GM18505 (cell line): ENCODE results near the gene SLC2A5.

Source experiments
- ATAC-seq: cut with Tn5 transposase; IDR thresholded peaks from one replicate; pipeline ENCODE4 v1.9.1; 2021; ENCODE audit not compliant: unreplicated experiment
- POLR2A ChIP-seq: IDR thresholded peaks from 4 replicates; pipeline ENCODE4 v1.6.1; 2011; ENCODE audit warnings: borderline replicate concordance; ENCODE audit not compliant: insufficient read depth, insufficient read length; ENCODE audit errors: extremely low read depth

Gene SLC2A5, protein sequence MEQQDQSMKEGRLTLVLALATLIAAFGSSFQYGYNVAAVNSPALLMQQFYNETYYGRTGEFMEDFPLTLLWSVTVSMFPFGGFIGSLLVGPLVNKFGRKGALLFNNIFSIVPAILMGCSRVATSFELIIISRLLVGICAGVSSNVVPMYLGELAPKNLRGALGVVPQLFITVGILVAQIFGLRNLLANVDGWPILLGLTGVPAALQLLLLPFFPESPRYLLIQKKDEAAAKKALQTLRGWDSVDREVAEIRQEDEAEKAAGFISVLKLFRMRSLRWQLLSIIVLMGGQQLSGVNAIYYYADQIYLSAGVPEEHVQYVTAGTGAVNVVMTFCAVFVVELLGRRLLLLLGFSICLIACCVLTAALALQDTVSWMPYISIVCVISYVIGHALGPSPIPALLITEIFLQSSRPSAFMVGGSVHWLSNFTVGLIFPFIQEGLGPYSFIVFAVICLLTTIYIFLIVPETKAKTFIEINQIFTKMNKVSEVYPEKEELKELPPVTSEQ

DNA sequence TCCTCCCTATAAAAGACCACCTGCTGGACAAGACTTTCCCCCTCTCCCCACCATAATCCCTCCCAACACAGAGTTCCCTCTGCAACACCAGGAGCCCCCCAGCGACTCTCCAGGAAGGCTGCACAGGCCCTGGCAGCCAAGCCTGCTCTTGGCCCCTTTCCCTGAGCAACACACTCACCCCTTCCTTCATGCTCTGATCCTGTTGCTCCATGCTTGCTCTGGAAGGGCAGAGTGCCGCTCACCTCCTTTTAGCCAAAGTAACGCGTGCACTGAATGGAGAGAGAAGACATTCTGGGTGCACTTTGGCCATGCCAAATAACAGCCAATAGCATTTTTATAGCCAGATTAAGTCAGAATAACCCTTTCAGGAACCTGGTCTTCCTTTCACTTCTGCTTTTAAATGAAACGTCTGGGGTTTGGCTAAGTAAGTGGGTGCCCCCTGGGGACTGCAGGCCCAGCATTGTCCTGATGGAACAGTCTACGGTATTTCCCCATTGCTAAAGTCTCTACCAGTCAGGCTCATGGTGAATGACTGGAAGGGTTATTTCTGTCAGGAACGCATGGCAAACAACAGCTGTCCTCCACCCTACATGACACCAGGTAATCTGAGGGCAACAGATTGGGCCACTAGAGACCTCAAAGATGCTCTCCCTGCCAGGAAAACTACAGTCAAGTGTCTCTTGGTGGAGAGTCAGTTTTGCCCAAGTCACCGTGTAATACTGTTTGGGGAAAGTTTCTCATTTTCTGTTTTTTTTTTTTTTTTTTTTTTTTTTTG is at the start of gene SLC2A5:
Gene SLC2A5, minus strand, starts transcription at position 310 of the 775 bp plus-strand sequence. Its CDS starts 99 bp downstream, at position 211.
- TF ChIP-seq POLR2A: peak; percentile 69
- ATAC-seq: peak; percentile 81

DNA sequence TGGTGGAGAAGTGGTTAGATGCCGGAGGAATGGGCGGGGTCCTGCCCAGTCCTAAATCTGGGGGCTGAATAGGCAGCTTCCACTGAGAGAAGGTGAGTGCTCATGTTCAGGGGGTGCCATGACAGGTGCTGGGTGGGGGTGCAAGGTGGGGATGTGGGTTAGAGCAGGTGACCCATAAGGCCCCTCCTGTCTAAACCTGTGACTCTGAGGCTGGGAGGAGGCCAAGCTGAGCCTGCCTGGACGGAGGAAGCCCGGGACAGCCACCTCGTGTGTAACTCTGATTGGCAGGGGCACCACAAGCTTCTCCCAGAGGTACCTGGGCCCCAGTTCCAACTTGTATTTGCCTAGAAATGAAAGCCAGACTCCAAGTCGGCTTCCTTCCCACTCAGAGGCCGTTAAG is 48.8 kb upstream of the SLC2A5 start:
- no peak for ATAC-seq
- TF ChIP-seq POLR2A: no peak

DNA sequence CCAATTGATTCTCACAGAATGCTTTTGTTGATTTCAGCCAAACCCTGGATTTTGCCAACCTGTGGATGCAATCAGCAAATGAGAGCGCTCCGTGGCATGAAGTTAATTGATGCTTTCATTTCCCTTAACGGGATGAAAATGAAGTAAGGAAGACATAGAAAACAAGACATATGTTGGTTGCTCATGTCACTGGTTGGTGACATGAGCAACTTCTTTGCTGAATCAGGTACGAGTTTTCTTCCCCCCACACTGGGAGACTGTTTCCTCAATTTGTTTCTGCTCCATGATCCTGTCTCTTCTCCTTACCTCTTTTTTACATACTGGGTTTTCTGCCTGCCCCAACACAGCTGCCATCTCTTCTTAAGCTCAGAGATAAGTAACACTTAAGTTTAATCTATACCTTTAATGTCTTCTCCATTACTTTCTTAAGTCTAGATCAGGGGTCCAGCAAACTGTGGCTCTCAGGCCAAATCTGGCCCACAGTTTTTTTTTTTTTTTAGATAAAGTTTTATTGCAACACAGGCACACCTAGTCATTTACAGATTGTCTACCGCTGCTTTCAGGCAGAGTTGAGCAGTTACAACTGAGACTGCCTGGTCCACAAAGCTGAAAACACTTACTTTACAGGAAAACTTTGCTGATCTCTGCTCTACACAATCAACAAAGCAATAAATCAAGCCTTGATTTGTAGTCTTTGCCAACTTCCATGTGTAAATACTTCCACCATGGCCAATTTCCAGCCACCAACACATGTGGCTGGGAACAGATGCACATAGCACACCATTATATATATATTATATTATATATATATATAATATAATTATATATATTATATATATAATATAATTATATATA is 46.1 kb upstream of the SLC2A5 start:
- no peak for TF ChIP-seq POLR2A
- no peak for ATAC-seq

DNA sequence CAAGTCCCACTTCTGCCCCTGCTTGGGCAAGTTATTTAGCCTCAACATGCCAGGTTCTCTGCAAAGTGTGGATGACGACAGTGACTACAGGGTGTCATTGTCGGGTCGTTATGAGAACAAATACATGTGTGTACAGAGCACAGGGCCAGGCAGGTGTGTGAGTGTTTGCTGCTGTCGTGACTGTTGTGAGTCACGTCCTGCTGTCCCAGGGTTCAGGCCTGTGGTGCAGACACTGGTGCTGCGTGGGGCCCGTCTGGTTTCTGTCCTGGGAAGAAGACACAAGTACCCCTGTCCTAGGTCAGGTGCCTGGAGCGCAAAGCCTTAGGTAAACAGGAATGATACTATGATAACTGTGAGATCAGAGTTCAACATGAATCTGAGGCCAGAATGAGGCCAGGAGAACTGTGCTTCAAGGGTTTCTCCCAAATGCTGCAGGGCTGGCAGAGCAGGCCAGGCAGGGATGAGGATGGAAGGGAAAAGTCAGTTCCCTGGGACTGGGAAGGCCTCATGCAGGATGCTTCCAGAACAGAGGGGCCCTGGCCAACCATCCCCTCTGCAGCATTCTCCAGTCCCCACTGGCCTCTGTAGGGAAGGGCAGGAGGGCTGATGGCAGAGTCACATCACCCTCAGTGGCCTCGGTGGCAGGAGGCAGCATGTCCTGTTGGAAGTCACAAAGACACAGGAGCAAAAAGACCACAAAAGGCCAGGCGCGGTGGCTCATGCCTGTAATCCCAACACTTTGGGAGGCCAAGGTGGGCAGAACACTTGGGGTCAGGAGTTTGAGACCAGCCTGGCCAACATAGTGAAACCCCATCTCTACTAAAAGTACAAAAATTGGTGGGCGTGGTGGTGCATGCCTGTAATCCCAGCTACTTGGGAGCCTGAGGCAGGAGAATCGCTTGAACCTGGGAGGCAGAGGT is 43.8 kb upstream of the SLC2A5 start:
- TF ChIP-seq POLR2A: no peak
- ATAC-seq: no peak

DNA sequence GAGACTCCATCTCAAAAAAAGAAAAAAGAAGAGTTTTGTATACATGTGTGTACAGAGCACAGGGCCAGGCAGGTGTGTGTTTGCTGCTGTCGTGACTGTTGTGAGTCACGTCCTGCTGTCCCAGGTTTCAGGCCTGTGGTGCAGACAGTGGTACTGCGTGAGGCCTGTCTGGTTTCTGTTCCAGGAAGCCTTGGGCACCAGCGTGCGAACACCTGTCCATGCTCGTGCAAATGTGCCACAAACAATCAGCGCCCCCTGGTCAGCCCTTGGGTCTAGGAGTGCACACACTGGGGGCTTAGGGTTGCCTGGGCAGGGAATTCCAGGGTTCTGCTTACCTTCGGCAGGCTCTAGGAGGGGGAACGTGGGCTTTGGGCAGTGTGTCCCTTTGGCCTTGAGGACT is 42.5 kb upstream of the SLC2A5 start:
- TF ChIP-seq POLR2A: no peak
- no peak for ATAC-seq

DNA sequence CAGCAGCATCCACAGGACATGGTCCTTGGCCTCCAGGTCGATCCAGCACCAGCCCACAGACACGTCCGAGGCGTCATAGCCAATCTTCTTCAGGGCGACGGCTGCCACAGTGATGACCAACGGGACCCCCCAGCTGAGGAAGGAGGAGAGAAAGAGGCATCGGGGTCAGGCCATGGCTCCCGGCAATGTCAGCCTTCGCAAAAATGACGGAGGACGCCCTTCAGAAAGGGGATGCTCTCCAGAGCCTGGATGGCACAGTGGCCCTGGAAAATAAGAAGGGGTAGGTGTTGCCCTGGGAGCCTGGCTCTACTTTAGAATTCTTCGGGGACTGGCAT is 41.9 kb upstream of the SLC2A5 start:
- no peak for TF ChIP-seq POLR2A
- no peak for ATAC-seq

DNA sequence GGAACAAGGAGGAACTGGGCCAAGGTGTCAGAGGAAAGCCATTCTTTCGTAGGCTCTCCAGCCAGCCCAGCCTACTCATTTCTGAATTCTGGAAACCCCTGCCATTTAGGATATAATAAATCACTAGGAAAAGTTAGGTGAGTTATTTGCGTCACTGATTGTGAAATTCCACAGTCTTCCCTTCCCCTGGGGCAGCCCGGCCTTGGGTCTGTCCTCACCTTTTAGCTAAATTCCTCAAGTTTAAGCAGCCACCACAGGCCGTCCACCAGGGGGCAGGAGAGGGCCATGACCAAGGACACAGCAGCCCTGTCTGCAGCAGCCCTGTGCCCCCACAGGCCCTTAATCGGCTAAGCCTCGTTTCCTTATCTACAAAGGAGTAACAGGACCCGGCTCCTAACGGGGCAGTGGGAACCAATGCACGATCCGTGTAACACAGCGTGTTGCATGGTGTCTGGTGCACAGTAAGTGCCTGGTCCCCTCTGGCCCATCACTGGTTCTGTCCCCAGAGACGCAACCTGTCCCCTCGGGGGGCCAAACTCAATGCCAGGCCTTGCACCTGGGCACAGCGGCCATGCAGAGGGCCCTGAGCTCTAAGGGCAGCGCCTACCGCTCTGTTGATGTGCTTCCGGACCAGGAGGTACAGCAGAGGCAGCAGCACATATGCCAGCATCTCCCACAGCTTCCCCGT is 41.4 kb upstream of the SLC2A5 start:
- no peak for ATAC-seq
- no peak for TF ChIP-seq POLR2A

DNA sequence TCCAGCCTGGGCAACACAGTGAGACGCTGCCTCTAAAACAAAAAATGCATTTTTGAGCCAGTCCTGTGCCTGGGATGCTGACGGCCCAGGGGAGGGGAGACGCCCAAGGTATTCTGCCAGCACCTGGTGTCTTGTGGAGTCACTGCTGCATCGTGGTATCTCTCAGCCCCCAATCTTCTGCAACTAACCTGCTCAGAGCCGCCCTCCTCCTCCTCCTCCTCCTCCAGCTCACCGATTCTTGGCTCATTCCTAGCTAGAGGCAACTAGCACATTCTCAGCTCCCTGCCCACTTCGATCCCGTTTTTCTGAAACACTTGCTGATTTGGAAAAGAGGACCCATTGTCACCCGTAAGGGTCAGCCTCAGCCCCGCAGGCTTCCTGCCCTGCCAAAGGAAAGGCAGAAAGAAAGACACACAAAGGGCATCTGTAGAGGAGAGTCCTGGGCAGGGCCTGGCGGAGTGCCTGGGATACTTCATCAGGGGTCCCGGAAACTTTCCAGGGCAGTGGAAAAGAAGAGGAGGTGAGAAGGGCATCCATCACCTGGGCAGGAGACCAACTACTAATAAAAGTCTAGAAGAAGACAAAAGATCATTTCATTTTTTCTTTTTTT is 38.7 kb upstream of the SLC2A5 start:
- no peak for ATAC-seq
- no peak for TF ChIP-seq POLR2A

DNA sequence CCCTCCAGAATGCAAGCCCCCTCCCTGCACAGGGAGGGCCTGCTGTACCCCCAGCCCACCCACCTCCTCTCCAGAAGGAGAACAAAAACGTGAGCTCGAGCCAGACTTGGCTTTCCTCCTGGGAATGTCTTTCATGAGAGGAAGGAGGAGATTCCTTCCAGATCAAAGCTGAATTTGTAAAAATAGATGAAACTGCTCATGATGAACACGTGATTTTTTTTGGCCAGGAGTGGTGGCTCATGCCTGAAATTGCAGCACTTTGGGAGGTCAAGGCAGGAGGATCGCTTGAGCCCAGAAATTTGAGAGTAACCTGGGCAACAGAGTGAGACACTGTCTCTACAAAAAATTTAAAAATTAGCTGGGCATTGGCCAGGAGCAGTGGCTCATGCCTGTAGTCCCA is 37.7 kb upstream of the SLC2A5 start:
- TF ChIP-seq POLR2A: no peak
- ATAC-seq: no peak

DNA sequence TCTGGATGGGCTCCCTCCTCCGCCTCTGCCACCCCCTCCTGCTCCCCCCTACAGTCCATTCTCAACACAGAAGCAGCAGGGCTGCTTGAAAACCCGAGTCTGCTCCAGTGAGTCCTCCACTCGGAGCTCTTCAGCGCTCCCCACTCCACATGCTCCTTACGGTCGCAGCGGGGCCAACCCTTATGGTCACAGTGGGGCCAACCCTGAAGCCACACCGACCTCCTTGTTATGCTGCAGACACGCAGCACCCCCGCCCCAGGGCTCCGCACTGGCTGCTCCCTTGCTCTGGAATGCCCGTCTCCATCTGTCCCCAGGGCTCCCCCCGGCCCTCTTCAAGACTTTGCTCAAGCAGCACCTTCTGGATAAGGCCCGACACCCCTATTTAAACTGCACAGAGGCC is 36.9 kb upstream of the SLC2A5 start:
- no peak for ATAC-seq
- TF ChIP-seq POLR2A: no peak

DNA sequence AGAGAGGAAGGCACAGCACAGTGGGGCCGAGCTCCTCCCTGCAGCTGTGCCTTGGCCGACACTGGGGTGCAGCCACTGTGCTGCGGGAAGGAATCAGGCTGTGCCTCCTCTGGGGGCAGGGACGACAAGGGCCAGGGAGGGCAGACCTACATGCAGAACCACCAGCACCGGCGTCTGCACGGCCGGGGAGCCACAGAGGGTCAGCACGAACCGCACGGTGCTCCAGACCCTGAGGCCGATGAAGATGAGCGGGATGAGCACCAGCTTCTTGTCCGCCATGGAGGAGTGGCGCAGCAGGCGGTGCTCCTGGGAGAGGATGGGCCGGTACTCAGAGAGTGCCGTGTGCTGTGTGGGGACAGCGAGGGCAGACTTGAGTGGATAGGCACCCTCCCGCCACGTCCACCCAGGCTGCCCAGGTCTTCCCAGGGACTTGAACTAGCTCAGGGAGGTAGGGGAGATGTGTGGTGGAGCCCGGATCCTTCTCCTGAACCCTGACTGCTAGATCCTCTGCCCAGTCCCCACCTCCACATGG is 36.0 kb upstream of the SLC2A5 start:
- no peak for ATAC-seq
- TF ChIP-seq POLR2A: no peak

DNA sequence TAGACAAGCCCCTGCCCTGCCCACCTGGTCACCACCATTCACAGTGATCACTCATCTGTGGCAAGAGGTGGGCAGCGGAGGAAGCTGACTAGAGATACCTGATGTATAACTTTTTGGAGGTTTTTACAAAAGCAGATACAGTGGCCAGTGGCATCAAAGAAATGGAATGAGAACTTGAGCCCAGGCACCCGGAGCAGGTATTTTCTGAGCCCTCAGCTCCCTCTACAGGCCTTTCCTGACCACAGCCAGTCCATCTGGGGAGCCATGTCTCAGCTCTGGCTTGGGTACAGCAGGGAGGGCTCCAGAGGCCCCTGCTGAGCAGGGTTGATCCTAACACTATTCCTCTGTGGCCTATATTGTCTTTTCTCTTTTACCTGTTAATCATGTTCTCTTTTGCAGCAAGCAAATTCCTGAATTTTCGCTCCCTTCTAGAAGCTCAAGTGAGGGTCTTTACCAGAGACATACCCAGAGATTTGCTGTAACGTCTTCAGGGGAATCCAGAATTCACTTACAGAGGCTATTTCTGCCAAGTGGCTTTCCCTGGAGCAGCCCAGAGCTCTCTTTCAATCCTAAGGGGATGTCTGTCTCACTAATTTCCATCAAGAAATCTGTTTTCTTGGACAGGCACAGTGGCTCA is 32.2 kb upstream of the SLC2A5 start:
- no peak for ATAC-seq
- no peak for TF ChIP-seq POLR2A
